GM21723 (cell line): ENCODE measurements around the gene PODN.

Experiments used
- ATAC-seq: cut with Tn5 transposase; IDR thresholded peaks from one replicate; pipeline ENCODE4 v1.9.1; 2021; ENCODE audit warnings: mild to moderate bottlenecking, moderate library complexity; ENCODE audit not compliant: unreplicated experiment

The PODN gene

GRCh38 chr1:53130598-53130877, 68.5 kb downstream of the PODN start:
- no peak for ATAC-seq

GRCh38 chr1:53130878-53131589, 69.0 kb downstream of the PODN start:
- ATAC-seq, result no peak

- ATAC-seq, result no peak
Observed at GRCh38 chr1:53131590-53131938, 69.6 kb downstream of the PODN start.

GRCh38 chr1:53132176-53132575, 70.2 kb downstream of the PODN start:
- no peak for ATAC-seq

GRCh38 chr1:53133261-53134041, 71.4 kb downstream of the PODN start:
- no peak for ATAC-seq

- ATAC-seq, result no peak
Observed at GRCh38 chr1:53134042-53134485, 72.1 kb downstream of the PODN start.
